Activated CD8-positive, alpha-beta memory T cell treated with anti-CD3 and anti-CD28 coated beads, Interleukin-2, amount 50 U/mL, for 1 hour (primary cell): ENCODE measurements around the gene PRM2.
"Not testable (repeated sequence)": the region's sequence is repeated elsewhere in the genome, so short reads cannot be mapped to it uniquely, and the experiment has no call there.

Experiments
- DNase-seq: peaks from one replicate; pipeline ENCODE4 v3.0.0-alpha.2; 2020; ENCODE audit errors: extremely low read depth

The PRM2 gene

GRCh38 chr16:11289696-11290095, 13.4 kb upstream of the PRM2 start:
- not testable (repeated sequence) for DNase-seq

- no peak for DNase-seq
These were observed 12.9 kb upstream of the PRM2 start for GRCh38 chr16:11289202-11289601.

GRCh38 chr16:11285842-11286241, 9.6 kb upstream of the PRM2 start:
- no peak for DNase-seq

- DNase-seq = no peak
These were observed 7.6 kb upstream of the PRM2 start for GRCh38 chr16:11283820-11284248.

- DNase-seq = no peak
These were observed 4.6 kb upstream of the PRM2 start, which contains the start of gene PRM1 for GRCh38 chr16:11280616-11281522. PRM1 (minus strand) TSS chr16:11281330; CDS start chr16:11281238, 92 bp downstream.

GRCh38 chr16:11278681-11279628, 2.7 kb upstream of the PRM2 start:
- DNase-seq = no peak

- DNase-seq = no peak
These were observed 1.5 kb upstream of the PRM2 start for GRCh38 chr16:11277607-11278337.

- DNase-seq = no peak
These were observed 765 bp upstream of the PRM2 start for GRCh38 chr16:11276896-11277593.

GRCh38 chr16:11274964-11275363, 1.3 kb downstream of the PRM2 start:
- no peak for DNase-seq

GRCh38 chr16:11273721-11274324, 2.5 kb downstream of the PRM2 start:
- DNase-seq = no peak

- DNase-seq = no peak
These were observed 3.2 kb downstream of the PRM2 start, which contains the start of gene PRM3 for GRCh38 chr16:11272921-11273720. PRM3 (minus strand) TSS chr16:11273629; CDS start chr16:11273595, 34 bp downstream.

GRCh38 chr16:11272484-11272883, 3.8 kb downstream of the PRM2 start:
- DNase-seq = no peak

GRCh38 chr16:11271610-11272009, 4.7 kb downstream of the PRM2 start:
- DNase-seq = no peak

GRCh38 chr16:11270602-11271162, 5.6 kb downstream of the PRM2 start:
- DNase-seq = no peak

GRCh38 chr16:11268921-11269375, 7.3 kb downstream of the PRM2 start, which contains the start of gene TNP2:
TNP2 (minus strand) TSS chr16:11269325; CDS start chr16:11269262, 63 bp downstream.
- no peak for DNase-seq

- DNase-seq = no peak
These were observed 11.2 kb downstream of the PRM2 start for GRCh38 chr16:11265124-11265523.

- no peak for DNase-seq
These were observed 12.0 kb downstream of the PRM2 start for GRCh38 chr16:11264155-11264832.

GRCh38 chr16:11263737-11264136, 12.5 kb downstream of the PRM2 start:
- DNase-seq = no peak
